Heart left ventricle (tissue), 16 donors: ENCODE measurements around the gene ROM1. TPM values are rescaled to one million over a fixed set of nuclear protein-coding genes. Genes with fewer than 3 reads are reported as not detected.

Source experiments
- ATAC-seq, 4 donors: fragments of 200-7000 bp; cut with Tn5 transposase; one replicate each; pipeline ENCODE4 v1.9.1; 2020 to 2022; ENCODE audit warnings: moderate library complexity in 4 of 4, mild to moderate bottlenecking in 3 of 4, moderate number of reproducible peaks in 1 of 4
- DNase-seq, 5 donors: peaks; one replicate each; pipeline ENCODE4 v3.0.0-alpha.2; 2020
- H3K27ac ChIP-seq, 12 donors: fragments of 200-600 bp; sonication (generic) in 4 of 12; one replicate each; pipeline versions ENCODE4 v1.5.0 to v1.8.0; 2016 to 2022; ENCODE audit warnings: mild to moderate bottlenecking in 2 of 12
- H3K27me3 ChIP-seq, 9 donors: fragments of 200-600 bp; sonication (generic) in 2 of 9; one replicate each; pipeline versions ENCODE4 v1.5.1 to v1.8.0; 2016 to 2022; ENCODE audit warnings: mild to moderate bottlenecking in 3 of 9
- H3K36me3 ChIP-seq, 9 donors: fragments of 200-600 bp; sonication (generic) in 2 of 9; one replicate each; pipeline versions ENCODE4 v1.5.0 to v1.8.0; 2018 to 2022; ENCODE audit warnings: mild to moderate bottlenecking in 2 of 9
- H3K4me1 ChIP-seq, 12 donors: fragments of 200-600 bp; sonication (generic) in 4 of 12; one replicate each; pipeline versions ENCODE4 v1.5.0 to v1.8.0; 2016 to 2022; ENCODE audit warnings: mild to moderate bottlenecking in 3 of 12
- H3K4me3 ChIP-seq, 12 donors: fragments of 200-600 bp; sonication (generic) in 4 of 12; one replicate each; pipeline versions ENCODE4 v1.5.0 to v1.8.0; 2017 to 2022; ENCODE audit warnings: mild to moderate bottlenecking in 9 of 12, moderate library complexity in 4 of 12
- H3K9me3 ChIP-seq, 12 donors: fragments of 200-600 bp; sonication (generic) in 4 of 12; one replicate each; pipeline versions ENCODE4 v1.5.0 to v1.8.0; 2016 to 2022; ENCODE audit warnings: mild to moderate bottlenecking in 1 of 12
- CTCF ChIP-seq, 12 donors: fragments of 200-600 bp; sonication (generic) in 4 of 12; IDR thresholded peaks; one replicate each; pipeline versions ENCODE4 v1.5.0 to v1.8.0; 2018 to 2022; ENCODE audit warnings: antibody characterized with exemption in 12 of 12, mild to moderate bottlenecking in 5 of 12
- POLR2A ChIP-seq, 2 donors: fragments of 450-650 bp; IDR thresholded peaks; one replicate each; pipeline ENCODE4 v1.6.1; 2017; ENCODE audit warnings: antibody characterized with exemption in 2 of 2, mild to moderate bottlenecking in 2 of 2, moderate library complexity in 2 of 2
- WGBS, 4 donors: extraction: QIAGEN DNeasy Blood & Tissue Kit in 2 of 4; methylation state at CpG; one replicate each; pipeline versions ENCODE4 v1.1.5 to v1.1.7; 2013 to 2018; 5-methylcytosine and 5-hydroxymethylcytosine counted together
- intact Hi-C, 10 donors: fragments of 100-400 bp; cut with DNase I; formaldehyde crosslinking; loops; one replicate each; pipeline versions ENCODE4 v1.11.1 to v1.14.2; 2022
- polyA plus RNA-seq, 2 donors: library from polyadenylated mRNA; stranded (reverse); fragments of 200-250 nt; gene quantifications; one replicate each; pipeline ENCODE4 v1.2.3, GENCODE V29; 2013
- total RNA-seq, 9 donors: library from RNA; depleted of rRNA in 2 of 9; stranded (reverse); fragments of >200 nt in 2 of 9; fragmentation: NEBNext Ultra II Directional in 3 of 9; extraction: Animal tissue kit (Norgen Biotek cat#: 25700) in 3 of 9; gene quantifications; one replicate each; pipeline versions ENCODE4 v1.1.0 to v1.2.4, GENCODE V29; 2016 to 2023
- donor health status: ischemic (EF 13 %, LVEDD 7.1; RV severe dilation, severe dysfunction).
- donor health status: healthy with polysubstance abuse.
- donor health status: DM: no; HTN: yes; CAD: no.
- donor health status: DM: no; HTN: no; CAD: no.
- donor health status: ischemic (EF 25% LVEDD 6.9; RV normal size, moderate dysfunction).
- donor health status: ischemic (EF 25% LVEDD 5.7; RV mildly dilated, moderate dysfunction).
- donor health status: healthy.
- donor health status: DM: yes; HTN: yes; CAD: no.
- donor health status: ischemic (EF 35%, LVEDD 5.7; RV mildly dilated, moderate dysfunction).
- donor health status: nonischemic (EF 11% LVEDD 7.7; RV severe dilation, severe dysfunction).
- donor health status: DM: yes; HTN: yes; CAD: no.
- donor health status: PGD.
- donor health status: ischemic (EF 29% LVEDD 5.4; RV normal size, mild dysfunction).
- donor health status: nonischemic (EF 23%, LVEDD 6.1; RV moderate dilation, normal function).

The ROM1 gene
- total and polyA plus RNA-seq, 11 donors = 1.5 to 5.8 (median 2.4) TPM

GRCh38 chr11:62604460-62605120 lies 8.5 kb upstream of the ROM1 start:
- H3K4me3 ChIP-seq = no peak overlapping the region
- peaks cover 0 to 67% (median 31%) of the 10 kb centered on the region in 9 donors for H3K36me3 ChIP-seq
- ATAC-seq (no peak), DNase-seq (peak in 1 of 5 donors; percentile 11)
- intact Hi-C loops = loop anchor here in 1 of 10 donors (5.0 kb wide), 1 partner anchor 73 kb away; the partner anchor contains the start of gene UBXN1
- H3K9me3 ChIP-seq = no peaks in the 10 kb centered on the region
- H3K4me1 ChIP-seq = peaks cover 4 to 41% (median 22%) of the 10 kb centered on the region in 12 donors
- 79 to 87% (median 87%) methylated on average over 13 of the region's 13 CpGs for WGBS, 4 donors
- TF ChIP-seq POLR2A (IDR thresholded peaks at IDR 0.05) (no peak), CTCF (IDR thresholded peaks at IDR 0.05) (no peak)
- no peak overlapping the region for H3K27ac ChIP-seq
- H3K27me3 ChIP-seq = no peaks in the 10 kb centered on the region

- H3K27me3 ChIP-seq = no peaks in the 10 kb centered on the region
- H3K4me3 ChIP-seq = no peak overlapping the region
- H3K27ac ChIP-seq = no peak overlapping the region
- TF ChIP-seq CTCF (IDR thresholded peaks at IDR 0.05) (no peak), POLR2A (IDR thresholded peaks at IDR 0.05) (no peak)
- WGBS, 4 donors = 90 to 96% (median 92%) methylated on average over 5 to 6 of the region's 6 CpGs
- H3K4me1 ChIP-seq = peaks cover 0 to 41% (median 14%) of the 10 kb centered on the region in 12 donors
- intact Hi-C loops = no loop called here
- no peaks in the 10 kb centered on the region for H3K9me3 ChIP-seq
- DNase-seq = peak in 2 of 5 donors; percentile 14 to 51
- no peak for ATAC-seq
- H3K36me3 ChIP-seq = peaks cover 0 to 67% (median 32%) of the 10 kb centered on the region in 9 donors
Observed at GRCh38 chr11:62605467-62605866, 7.6 kb upstream of the ROM1 start.

- DNase-seq = no peak
- TF ChIP-seq POLR2A (IDR thresholded peaks at IDR 0.05) (no peak), CTCF (IDR thresholded peaks at IDR 0.05) (no peak)
- intact Hi-C loops = no loop called here
- ATAC-seq = no peak
- Histone ChIP-seq H3K27ac (no peak overlapping the region), H3K9me3 (no peaks in the 10 kb centered on the region), H3K27me3 (no peaks in the 10 kb centered on the region), H3K36me3 (peaks cover 0 to 71% (median 35%) of the 10 kb centered on the region in 9 donors), H3K4me3 (no peak overlapping the region), H3K4me1 (peaks cover 0 to 43% (median 13%) of the 10 kb centered on the region in 12 donors)
- 94 to 97% (median 96%) methylated on average over 14 to 15 of the region's 15 CpGs for WGBS, 4 donors
Observed at GRCh38 chr11:62605902-62606301, 7.2 kb upstream of the ROM1 start.

- no peak overlapping the region for H3K27ac ChIP-seq
- H3K36me3 ChIP-seq = peaks cover 0 to 72% (median 35%) of the 10 kb centered on the region in 9 donors
- H3K4me3 ChIP-seq = no peak overlapping the region
- peaks cover 4 to 48% (median 17%) of the 10 kb centered on the region in 12 donors for H3K4me1 ChIP-seq
- 69 to 80% (median 75%) methylated on average over 4 of the region's 4 CpGs for WGBS, 4 donors
- no peaks in the 10 kb centered on the region for H3K27me3 ChIP-seq
- no peaks in the 10 kb centered on the region for H3K9me3 ChIP-seq
- TF ChIP-seq CTCF (IDR thresholded peaks at IDR 0.05) (no peak), POLR2A (IDR thresholded peaks at IDR 0.05) (no peak)
- no peak for DNase-seq
- intact Hi-C loops = no loop called here
- ATAC-seq = no peak
Observed at GRCh38 chr11:62607714-62608113, 5.3 kb upstream of the ROM1 start.
